LNCaP clone FGC (cell line): ENCODE results near the gene PTP4A2.

ENCODE experiments used
- DNase-seq: peaks from one replicate; pipeline ENCODE4 v3.0.0-alpha.2; 2011; ENCODE audit warnings: low read depth
- H3K4me3 ChIP-seq: 2 replicates; pipeline ENCODE4 v1.5.1; 2011; ENCODE audit warnings: mild to moderate bottlenecking, low read depth, low read length, control low read depth
- CTCF ChIP-seq: IDR thresholded peaks from 2 replicates; pipeline ENCODE4 v1.5.1; 2012; ENCODE audit warnings: mild to moderate bottlenecking; ENCODE audit not compliant: control insufficient read depth, insufficient read depth; ENCODE audit errors: extremely low read depth

Gene PTP4A2

GRCh38 chr1:31877544-31877943 is 60.6 kb downstream of the PTP4A2 start:
- TF ChIP-seq CTCF: no peak
- no peak for DNase-seq
- H3K4me3 ChIP-seq: no peak overlapping the region

- TF ChIP-seq CTCF: no peak
- DNase-seq: no peak
- no peak overlapping the region for H3K4me3 ChIP-seq
These were observed 62.4 kb downstream of the PTP4A2 start for GRCh38 chr1:31875636-31876236.

DNA sequence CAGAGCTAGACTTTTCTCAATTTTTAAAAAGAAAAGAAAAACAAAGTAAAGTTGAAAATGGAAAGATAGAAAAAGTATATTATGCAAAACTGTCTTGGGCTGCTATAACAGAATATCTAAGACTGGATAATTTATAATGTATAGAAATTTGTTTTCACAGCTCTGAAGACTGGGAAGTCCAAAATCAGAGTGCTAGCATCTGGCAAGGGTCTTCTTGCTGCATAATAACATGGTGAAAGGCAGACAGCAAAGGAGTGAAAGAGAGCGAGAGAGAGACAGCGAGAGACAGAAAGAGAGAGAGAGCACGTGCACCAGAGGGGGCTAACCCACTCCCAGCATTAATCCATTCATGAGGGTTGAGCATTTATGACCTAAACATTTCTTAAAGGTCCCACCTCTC is 63.2 kb downstream of the PTP4A2 start:
- DNase-seq: no peak
- TF ChIP-seq CTCF: no peak
- H3K4me3 ChIP-seq: no peak overlapping the region

- no peak for DNase-seq
- no peak for TF ChIP-seq CTCF
- no peak overlapping the region for H3K4me3 ChIP-seq
These were observed 65.2 kb downstream of the PTP4A2 start for GRCh38 chr1:31872658-31873636.

GRCh38 chr1:31871703-31872102 is 66.5 kb downstream of the PTP4A2 start:
- H3K4me3 ChIP-seq: no peak overlapping the region
- no peak for DNase-seq
- TF ChIP-seq CTCF: no peak

- DNase-seq: no peak
- no peak for TF ChIP-seq CTCF
- H3K4me3 ChIP-seq: no peak overlapping the region
These were observed 68.0 kb downstream of the PTP4A2 start for GRCh38 chr1:31870086-31870736.
